Measurements from ENCODE around the gene TMEM108.

DNA sequence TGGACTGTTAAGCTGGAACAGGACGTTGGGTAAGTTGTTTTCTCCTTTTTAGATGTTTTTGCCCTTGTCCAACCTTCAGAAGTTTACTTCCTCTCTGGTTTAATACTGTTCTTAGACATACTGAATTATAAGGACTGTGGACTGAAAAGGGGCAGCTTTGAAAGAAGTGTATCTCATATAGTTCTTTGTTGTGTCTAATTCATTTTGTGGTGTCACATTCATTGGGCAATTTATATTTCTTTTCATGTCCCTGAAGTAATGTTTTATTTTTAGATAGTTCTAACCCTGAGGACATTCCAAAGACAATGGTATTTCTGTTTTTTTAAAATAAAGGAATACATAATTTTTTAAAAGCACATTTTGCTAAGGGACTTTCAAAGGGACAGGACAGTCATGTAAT is 45.2 kb downstream of the TMEM108 start:
- TF ChIP-seq, protein P1, sequence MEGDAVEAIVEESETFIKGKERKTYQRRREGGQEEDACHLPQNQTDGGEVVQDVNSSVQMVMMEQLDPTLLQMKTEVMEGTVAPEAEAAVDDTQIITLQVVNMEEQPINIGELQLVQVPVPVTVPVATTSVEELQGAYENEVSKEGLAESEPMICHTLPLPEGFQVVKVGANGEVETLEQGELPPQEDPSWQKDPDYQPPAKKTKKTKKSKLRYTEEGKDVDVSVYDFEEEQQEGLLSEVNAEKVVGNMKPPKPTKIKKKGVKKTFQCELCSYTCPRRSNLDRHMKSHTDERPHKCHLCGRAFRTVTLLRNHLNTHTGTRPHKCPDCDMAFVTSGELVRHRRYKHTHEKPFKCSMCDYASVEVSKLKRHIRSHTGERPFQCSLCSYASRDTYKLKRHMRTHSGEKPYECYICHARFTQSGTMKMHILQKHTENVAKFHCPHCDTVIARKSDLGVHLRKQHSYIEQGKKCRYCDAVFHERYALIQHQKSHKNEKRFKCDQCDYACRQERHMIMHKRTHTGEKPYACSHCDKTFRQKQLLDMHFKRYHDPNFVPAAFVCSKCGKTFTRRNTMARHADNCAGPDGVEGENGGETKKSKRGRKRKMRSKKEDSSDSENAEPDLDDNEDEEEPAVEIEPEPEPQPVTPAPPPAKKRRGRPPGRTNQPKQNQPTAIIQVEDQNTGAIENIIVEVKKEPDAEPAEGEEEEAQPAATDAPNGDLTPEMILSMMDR (IDR thresholded peaks at IDR 0.05): no peak
- no peak for TF ChIP-seq ZFX (IDR thresholded peaks at IDR 0.05; ENCODE audit: borderline replicate concordance)

All from 22Rv1 (cell line).